Endothelial cell of umbilical vein (primary cell): ENCODE measurements around the gene DYRK1A. TPM values are rescaled to one million over a fixed set of nuclear protein-coding genes. Genes with fewer than 3 reads are reported as not detected.
"Not testable (repeated sequence)": the region's sequence is repeated elsewhere in the genome, so short reads cannot be mapped to it uniquely, and the experiment has no call there.

Source experiments
- BruUV-seq: library from RNA; stranded (reverse); fragments of 400-500 nt; replicated peaks from 2 replicates; lab custom pipeline; 2021; lab: Mats Ljungman, UMichigan
- CTCF ChIA-PET: fragments of 300-600, 350-600 bp; sonication (Branson Sonifier 250); formaldehyde crosslinking; loops from one replicate; lab custom pipeline; 2021; ENCODE audit warnings: antibody characterized with exemption, inconsistent platforms; lab: Charles Lee
- POLR2A ChIA-PET: fragments of 300-600, 350-600 bp; sonication (Branson Sonifier 250); formaldehyde crosslinking; loops from one replicate; lab custom pipeline; 2021; ENCODE audit warnings: antibody characterized with exemption, inconsistent platforms; lab: Charles Lee
- DNase-seq: peaks from one replicate; pipeline ENCODE4 v3.0.0-alpha.2; 2011; ENCODE audit warnings: low read depth, low spot score
- FAIRE-seq: peaks from 2 replicates; lab custom pipeline; 2011; peaks lifted over from hg19 to GRCh38; lab: Jason Lieb, UNC
- H2AFZ ChIP-seq: 2 replicates; pipeline ENCODE4 v1.6.0; 2012; ENCODE audit warnings: low read depth, low read length, control low read depth, inconsistent platforms
- H3K27ac ChIP-seq: 2 replicates; pipeline ENCODE4 v1.5.1; 2011; ENCODE audit warnings: low read depth, mild to moderate bottlenecking, control low read depth, low read length, moderate library complexity; ENCODE audit not compliant: insufficient read depth
- H3K27me3 ChIP-seq, 2 experiments: 2 replicates each; pipeline versions ENCODE4 v1.6.0 to v1.6.1; 2011; ENCODE audit warnings: low read length in 2 of 2, mixed read lengths in 1 of 2; ENCODE audit not compliant: control insufficient read depth in 2 of 2, insufficient read depth in 2 of 2
- H3K36me3 ChIP-seq, 2 experiments: 2 replicates in 1 of 2; 3 replicates in 1 of 2; pipeline ENCODE4 v1.5.1; 2011; ENCODE audit warnings: low read length in 2 of 2, mild to moderate bottlenecking in 1 of 2, moderate library complexity in 1 of 2; ENCODE audit not compliant: control insufficient read depth in 2 of 2, insufficient read depth in 2 of 2; ENCODE audit errors: extremely low read depth in 1 of 2
- H3K4me1 ChIP-seq: 3 replicates; pipeline ENCODE4 v1.5.1; 2011; ENCODE audit warnings: mild to moderate bottlenecking, low read length; ENCODE audit not compliant: control insufficient read depth, insufficient read depth; ENCODE audit errors: extremely low read depth
- H3K4me2 ChIP-seq: 2 replicates; pipeline ENCODE4 v1.6.1; 2011; ENCODE audit warnings: low read length, control low read depth, mixed read lengths; ENCODE audit not compliant: insufficient read depth
- H3K4me3 ChIP-seq, 3 experiments: fragments of 200-600 bp in 1 of 3; sonication (generic), shearing (Covaris generic) in 1 of 3; replicated peaks in 1 of 3; 2 replicates each; pipeline ENCODE4 v1.5.1; 2011 to 2016; ENCODE audit warnings: control low read depth in 3 of 3, low read length in 3 of 3, mild to moderate bottlenecking in 2 of 3, inconsistent platforms in 1 of 3, low read depth in 1 of 3, moderate library complexity in 1 of 3; ENCODE audit not compliant: insufficient read depth in 1 of 3
- H3K79me2 ChIP-seq: 2 replicates; pipeline ENCODE4 v1.6.0; 2012; ENCODE audit warnings: low read length, inconsistent platforms; ENCODE audit not compliant: control insufficient read depth, insufficient read depth
- H3K9ac ChIP-seq: replicated peaks from 2 replicates; pipeline ENCODE3; 2011; ENCODE audit warnings: low read length, control low read depth; ENCODE audit not compliant: insufficient read depth; ENCODE audit errors: extremely low read depth
- H3K9me1 ChIP-seq: replicated peaks from 3 replicates; pipeline ENCODE4 v1.6.0; 2011; ENCODE audit warnings: mild to moderate bottlenecking, low read length; ENCODE audit not compliant: control insufficient read depth, insufficient read depth; ENCODE audit errors: extremely low read depth
- H3K9me3 ChIP-seq: replicated peaks from 2 replicates; pipeline ENCODE4 v1.5.1; 2012; ENCODE audit warnings: low read length, inconsistent platforms; ENCODE audit not compliant: control insufficient read depth, insufficient read depth
- H4K20me1 ChIP-seq: replicated peaks from 2 replicates; pipeline ENCODE3; 2011; ENCODE audit warnings: mild to moderate bottlenecking, low read length; ENCODE audit not compliant: control insufficient read depth, insufficient read depth; ENCODE audit errors: extremely low read depth
- CTCF ChIP-seq, 2 donors: IDR thresholded peaks; 1 replicate in 1 of 2; 2 replicates in 1 of 2; pipeline ENCODE4 v1.5.1; 2011; ENCODE audit warnings: low read length in 2 of 2, mild to moderate bottlenecking in 2 of 2, moderate library complexity in 2 of 2, control low read depth in 1 of 2, inconsistent platforms in 1 of 2, low read depth in 1 of 2; ENCODE audit not compliant: insufficient read depth in 1 of 2; ENCODE audit errors: extremely low read depth in 1 of 2
- EZH2 ChIP-seq: IDR thresholded peaks from 2 replicates; pipeline ENCODE4 v1.6.1; 2012; ENCODE audit warnings: borderline replicate concordance, low read depth, mild to moderate bottlenecking, moderate library complexity, low read length, inconsistent platforms; ENCODE audit not compliant: severe bottlenecking
- FOS ChIP-seq: IDR thresholded peaks from 2 replicates; pipeline ENCODE4 v1.6.1; 2011; ENCODE audit warnings: mild to moderate bottlenecking, low read length, moderate library complexity, borderline replicate concordance; ENCODE audit not compliant: insufficient read depth
- GATA2 ChIP-seq: IDR thresholded peaks from 2 replicates; pipeline ENCODE4 v1.7.0; 2011; ENCODE audit warnings: low read depth, mild to moderate bottlenecking, moderate library complexity, mixed read lengths, low read length; ENCODE audit not compliant: insufficient read length, insufficient read depth
- JUN ChIP-seq: IDR thresholded peaks from 2 replicates; pipeline ENCODE4 v1.6.1; 2011; ENCODE audit warnings: borderline replicate concordance, low read depth; ENCODE audit not compliant: insufficient read length, insufficient read depth
- MAX ChIP-seq: IDR thresholded peaks from 2 replicates; pipeline ENCODE4 v1.6.1; 2011; ENCODE audit not compliant: insufficient read depth, insufficient read length
- MYC ChIP-seq: IDR thresholded peaks from one replicate; pipeline ENCODE4 v1.6.1; 2011; ENCODE audit warnings: mild to moderate bottlenecking, low read depth, low read length
- POLR2A ChIP-seq: IDR thresholded peaks from 2 replicates; pipeline ENCODE4 v1.6.1; 2012; ENCODE audit warnings: low read depth, mild to moderate bottlenecking, control low read depth, low read length
- POLR2AphosphoS5 ChIP-seq: IDR thresholded peaks from 2 replicates; pipeline ENCODE4 v1.6.1; 2012; ENCODE audit warnings: low read depth, mild to moderate bottlenecking, control low read depth, low read length, moderate library complexity; ENCODE audit not compliant: insufficient read depth
- dilution Hi-C: fragments of 300-500 bp; cut with MboI; formaldehyde crosslinking; loops from one replicate; pipeline ENCODE4 v1.15.0; 2019; ENCODE audit warnings: low sequenced_read_pairs; ENCODE audit not compliant: extremely low pct_ligation_motif_present
- intact Hi-C: fragments of 100-400 bp; cut with micrococcal nuclease; formaldehyde crosslinking; loops from one replicate; pipeline ENCODE4 v1.10.0; 2022
- polyA plus RNA-seq, 4 experiments: library from polyadenylated mRNA; depleted of rRNA in 3 of 4; stranded (reverse) in 3 of 4; unstranded in 1 of 4; fragments of >200 nt; gene quantifications; 2 replicates each; pipeline versions ENCODE4 v1.2.1 to v1.2.3, GENCODE V29; 2011 to 2012; ENCODE audit warnings: missing spikeins in 1 of 4
- total RNA-seq: library from RNA; stranded (reverse); gene quantifications from 2 replicates; pipeline ENCODE4 v1.2.3, GENCODE V29; 2021

DYRK1A gene
- total and polyA plus RNA-seq, 2 donors (not counting 3 experiments of a cell fraction or from before 2014, with no cell fraction given), result 51.8 to 53.7 TPM

- Histone ChIP-seq H3K9ac (no peak overlapping the region), H3K4me3 (no peak overlapping the region), H3K4me1 (no peaks in the 10 kb centered on the region), H3K79me2 (no peaks in the 10 kb centered on the region), H2AFZ (no peak overlapping the region), H3K9me1 (no peaks in the 10 kb centered on the region), H3K9me3 (no peaks in the 10 kb centered on the region), H3K4me2 (no peak overlapping the region), H3K36me3 (no peaks in the 10 kb centered on the region), H3K27me3 (no peaks in the 10 kb centered on the region), H3K27ac (no peak overlapping the region), H4K20me1 (no peaks in the 10 kb centered on the region)
- DNase-seq (no peak), FAIRE-seq (no peak)
- ChIA-PET POLR2A (no interaction called here), CTCF (interaction anchor here (2.4 kb wide), 1 partner anchor 14 kb away, joined by 6 read pairs; no protein-coding TSS in a partner anchor)
- TF ChIP-seq POLR2AphosphoS5 (no peak), FOS (no peak), JUN (no peak), CTCF (IDR thresholded peaks at IDR 0.05; ENCODE audit: extremely low read depth in 1 of 2, insufficient read depth in 1 of 2, low read depth in 1 of 2, low read length in 2 of 2) (no peak), MYC (no peak), GATA2 (no peak), MAX (no peak), POLR2A (no peak), EZH2 (no peak)
- BruUV-seq, result no TSS peak
- intact Hi-C loops, result no loop called here
- dilution Hi-C loops, result no loop called here
Observed at GRCh38 chr21:37324558-37324957, 42.0 kb upstream of the DYRK1A start.

GRCh38 chr21:37328147-37328546 is 38.4 kb upstream of the DYRK1A start:
- H3K79me2 ChIP-seq, H3K27me3 ChIP-seq, H3K36me3 ChIP-seq, H3K4me1 ChIP-seq, intact Hi-C loops, H4K20me1 ChIP-seq, H3K9me1 ChIP-seq, H2AFZ ChIP-seq, DNase-seq, H3K9ac ChIP-seq, dilution Hi-C loops, CTCF ChIA-PET, H3K4me3 ChIP-seq, H3K27ac ChIP-seq, POLR2A ChIA-PET, BruUV-seq, H3K9me3 ChIP-seq, H3K4me2 ChIP-seq: not testable (repeated sequence)
- peak; percentile 40 for FAIRE-seq
